Activated CD4-positive, CD25-positive, alpha-beta regulatory T cell treated with anti-CD3 and anti-CD28 coated beads, Interleukin-2, amount 50 U/mL, for 16 hours (primary cell): ENCODE data around the gene OR52I1.

Experiments
- DNase-seq: peaks from one replicate; pipeline ENCODE4 v3.0.0-alpha.2; 2020; ENCODE audit warnings: low read depth, low spot score

Gene OR52I1

GRCh38 chr11:4593739-4594138 is at the start of gene OR52I1:
TSS of gene OR52I1 (plus strand) at chr11:4594039. CDS start at chr11:4594039, 0 bp downstream.
- DNase-seq: no peak

- no peak for DNase-seq
Measured at GRCh38 chr11:4544891-4545290, 48.9 kb upstream of the OR52I1 start, which contains the start of gene OR52M1. TSS of gene OR52M1 (plus strand) at chr11:4545191. CDS start at chr11:4545191, 0 bp downstream.

- DNase-seq: no peak
Measured at GRCh38 chr11:4546878-4547277, 47.0 kb upstream of the OR52I1 start.

GRCh38 chr11:4547416-4547815 is 46.4 kb upstream of the OR52I1 start:
- no peak for DNase-seq

GRCh38 chr11:4551346-4551979 is 42.4 kb upstream of the OR52I1 start:
- no peak for DNase-seq

GRCh38 chr11:4559527-4560440 is 34.1 kb upstream of the OR52I1 start:
- DNase-seq: no peak

GRCh38 chr11:4560467-4560866 is 33.4 kb upstream of the OR52I1 start:
- no peak for DNase-seq

- DNase-seq: no peak
Measured at GRCh38 chr11:4565371-4565770, 28.5 kb upstream of the OR52I1 start.

GRCh38 chr11:4569075-4569474 is 24.8 kb upstream of the OR52I1 start:
- DNase-seq: no peak

GRCh38 chr11:4576880-4577279 is 17.0 kb upstream of the OR52I1 start:
- DNase-seq: no peak

GRCh38 chr11:4577761-4578160 is 16.1 kb upstream of the OR52I1 start:
- no peak for DNase-seq

- DNase-seq: no peak
Measured at GRCh38 chr11:4578624-4579023, 15.2 kb upstream of the OR52I1 start.

GRCh38 chr11:4580124-4580523 is 13.7 kb upstream of the OR52I1 start:
- DNase-seq: no peak

- DNase-seq: no peak
Measured at GRCh38 chr11:4581443-4581842, 12.4 kb upstream of the OR52I1 start, which contains the start of gene OR52I2. TSS of gene OR52I2 (plus strand) at chr11:4581743.

GRCh38 chr11:4589017-4589416 is 4.8 kb upstream of the OR52I1 start:
- DNase-seq: no peak

GRCh38 chr11:4605057-4605456 is 11.2 kb downstream of the OR52I1 start:
- DNase-seq: no peak

GRCh38 chr11:4606231-4607015 is 12.6 kb downstream of the OR52I1 start:
- no peak for DNase-seq

- DNase-seq: no peak
Measured at GRCh38 chr11:4607096-4607495, 13.3 kb downstream of the OR52I1 start.

- peak; percentile 89 for DNase-seq
Measured at GRCh38 chr11:4607781-4608666, 14.2 kb downstream of the OR52I1 start, which contains the start of gene TRIM68. TSS of gene TRIM68 (minus strand) at chr11:4608231. CDS start at chr11:4605504, 2,727 bp downstream.

GRCh38 chr11:4610258-4610935 is 16.6 kb downstream of the OR52I1 start:
- DNase-seq: no peak
